A549 (cell line): ENCODE measurements around the gene RNMT. TPM values are rescaled to one million over a fixed set of nuclear protein-coding genes. Genes with fewer than 3 reads are reported as not detected.

ENCODE experiments used
- ATAC-seq, 2 experiments: fragments of 200-7000 bp in 1 of 2; fragments of >200 bp in 1 of 2; cut with Nextera tagmentation in 1 of 2; cut with Tn5 transposase in 1 of 2; 3 replicates each; pipeline versions ENCODE4 v1.8.0 to v1.9.1; 2018 to 2020; ENCODE audit warnings: mild to moderate bottlenecking in 1 of 2, moderate library complexity in 1 of 2
- CTCF ChIA-PET: fragments of 300-600 bp; sonication (Branson Sonifier 250); formaldehyde crosslinking; extraction: SDS; loops from one replicate; lab custom pipeline; 2021; ENCODE audit warnings: antibody characterized with exemption, inconsistent platforms; lab: Yijun Ruan, JAX
- POLR2A ChIA-PET: fragments of 350-600 bp; formaldehyde crosslinking; extraction: SDS; loops from one replicate; lab custom pipeline; 2021; ENCODE audit warnings: antibody characterized with exemption, inconsistent platforms; lab: Yijun Ruan, JAX
- DNase-seq, 2 experiments: peaks; one replicate each; pipeline versions ENCODE4 v3.0.0 to v3.0.0-alpha.2; 2011 to 2016; ENCODE audit warnings: low read depth in 1 of 2, low spot score in 1 of 2
- FAIRE-seq: peaks from 2 replicates; lab custom pipeline; 2011; peaks lifted over from hg19 to GRCh38; lab: Jason Lieb, UNC
- H3K27ac ChIP-seq, 2 experiments: fragments of >200 bp; sonication (Bioruptor Twin); formaldehyde crosslinking; 3 replicates each; pipeline ENCODE4 v1.5.1; 2016 to 2017
- H3K4me1 ChIP-seq: fragments of >200 bp; sonication (Bioruptor Twin); formaldehyde crosslinking; 3 replicates; pipeline ENCODE4 v1.6.1; 2016
- H3K4me2 ChIP-seq: fragments of >200 bp; sonication (Bioruptor Twin); formaldehyde crosslinking; 3 replicates; pipeline ENCODE4 v1.6.1; 2016
- H3K4me3 ChIP-seq: fragments of >200 bp; sonication (Bioruptor Twin); formaldehyde crosslinking; 3 replicates; pipeline ENCODE4 v1.5.1; 2016
- H3K9me3 ChIP-seq: fragments of >200 bp; sonication (Bioruptor Twin); formaldehyde crosslinking; 3 replicates; pipeline ENCODE4 v1.6.1; 2016
- ATOH8 ChIP-seq: fragments of 250-450 bp; sonication (Bioruptor Pico); IDR thresholded peaks from 2 replicates; pipeline ENCODE4 v1.5.0; 2020; ENCODE audit warnings: low read depth, mild to moderate bottlenecking, moderate library complexity
- BHLHE40 ChIP-seq: IDR thresholded peaks from 2 replicates; pipeline ENCODE4 v1.6.1; 2012; ENCODE audit warnings: low read depth, low read length, inconsistent platforms
- CBX2 ChIP-seq: fragments of 200-600 bp; sonication (generic); IDR thresholded peaks from 2 replicates; pipeline ENCODE4 v1.6.1; 2016; ENCODE audit warnings: low read depth, mild to moderate bottlenecking, borderline replicate concordance
- CBX8 ChIP-seq: fragments of 200-600 bp; sonication (generic); IDR thresholded peaks from 2 replicates; pipeline ENCODE4 v1.6.1; 2016
- CEBPB ChIP-seq, 2 experiments: fragments of >200 bp in 1 of 2; sonication (Bioruptor Twin) in 1 of 2; formaldehyde crosslinking in 1 of 2; IDR thresholded peaks; 2 replicates each; pipeline ENCODE4 v1.6.1; 2012 to 2016
- CHD2 ChIP-seq: fragments of 150-350 bp; IDR thresholded peaks from 2 replicates; pipeline ENCODE4 v1.6.1; 2014; ENCODE audit warnings: low read length; ENCODE audit not compliant: partially characterized antibody
- EP300 ChIP-seq, 2 experiments: fragments of >200 bp; sonication (Bioruptor Twin); formaldehyde crosslinking; IDR thresholded peaks; 2 replicates in 1 of 2; 3 replicates in 1 of 2; pipeline ENCODE4 v1.6.1; 2016 to 2017
- ESRRA ChIP-seq: fragments of 150-350 bp; IDR thresholded peaks from 2 replicates; pipeline ENCODE4 v1.6.1; 2014; ENCODE audit warnings: mild to moderate bottlenecking, low read length, borderline replicate concordance
- FOXS1 ChIP-seq: fragments of 250-450 bp; sonication (Bioruptor Pico); IDR thresholded peaks from 2 replicates; pipeline ENCODE4 v1.5.0; 2020; ENCODE audit warnings: mild to moderate bottlenecking, moderate library complexity
- HES2 ChIP-seq: fragments of >200 bp; sonication (Bioruptor Twin); formaldehyde crosslinking; IDR thresholded peaks from 2 replicates; pipeline ENCODE4 v1.6.1; 2016
- HEYL ChIP-seq: fragments of 250-450 bp; sonication (Bioruptor Pico); IDR thresholded peaks from 2 replicates; pipeline ENCODE4 v1.8.0; 2021; ENCODE audit warnings: mild to moderate bottlenecking, moderate library complexity
- HOXB5 ChIP-seq: fragments of 250-450 bp; sonication (Bioruptor Pico); IDR thresholded peaks from 2 replicates; pipeline ENCODE4 v1.5.0; 2020; ENCODE audit warnings: mild to moderate bottlenecking, moderate library complexity
- JUN ChIP-seq, 2 experiments: fragments of >200 bp; sonication (Bioruptor Twin); formaldehyde crosslinking; IDR thresholded peaks; 2 replicates in 1 of 2; 3 replicates in 1 of 2; pipeline ENCODE4 v1.6.1; 2016 to 2017
- MAX ChIP-seq: IDR thresholded peaks from 2 replicates; pipeline ENCODE4 v1.6.1; 2012
- MAZ ChIP-seq: fragments of 150-350 bp; IDR thresholded peaks from 2 replicates; pipeline ENCODE4 v1.6.1; 2014; ENCODE audit warnings: antibody characterized with exemption, low read depth, low read length, borderline replicate concordance
- NPAS2 ChIP-seq: fragments of 250-450 bp; sonication (Bioruptor Pico); IDR thresholded peaks from 2 replicates; pipeline ENCODE4 v1.8.0; 2022; ENCODE audit warnings: mild to moderate bottlenecking, moderate library complexity, borderline replicate concordance
- POLR2AphosphoS2 ChIP-seq: conservative IDR thresholded peaks from 2 replicates; pipeline ENCODE4 v1.6.1; 2012; ENCODE audit warnings: low read length, improper control_type of control experiment, inconsistent platforms
- RARB ChIP-seq: fragments of 250-450 bp; sonication (Bioruptor Pico); IDR thresholded peaks from 2 replicates; pipeline ENCODE4 v1.8.0; 2021; ENCODE audit warnings: mild to moderate bottlenecking, moderate library complexity
- RNF2 ChIP-seq: fragments of 200-600 bp; sonication (generic); IDR thresholded peaks from 2 replicates; pipeline ENCODE4 v1.6.1; 2016; ENCODE audit warnings: low read depth, mild to moderate bottlenecking, antibody characterized with exemption, moderate library complexity, borderline replicate concordance
- SMC3 ChIP-seq: fragments of >200 bp; sonication (Bioruptor Twin); formaldehyde crosslinking; IDR thresholded peaks from 3 replicates; pipeline ENCODE4 v1.6.1; 2018; ENCODE audit warnings: inconsistent platforms
- TFCP2L1 ChIP-seq: fragments of 250-450 bp; sonication (Bioruptor Pico); IDR thresholded peaks from 2 replicates; pipeline ENCODE4 v1.5.0; 2021; ENCODE audit warnings: mild to moderate bottlenecking
- USF2 ChIP-seq: fragments of 450-650 bp; IDR thresholded peaks from 2 replicates; pipeline ENCODE4 v1.6.1; 2014; ENCODE audit warnings: antibody characterized with exemption
- ZNF302 ChIP-seq: fragments of 250-450 bp; sonication (Bioruptor Pico); IDR thresholded peaks from 2 replicates; pipeline ENCODE4 v1.9.0; 2021; ENCODE audit warnings: inconsistent platforms, mild to moderate bottlenecking, moderate library complexity
- ZSCAN20 ChIP-seq: fragments of 250-450 bp; sonication (Bioruptor Pico); IDR thresholded peaks from 2 replicates; pipeline ENCODE4 v1.8.0; 2022; ENCODE audit warnings: mild to moderate bottlenecking, moderate library complexity
- WGBS: methylation state at CpG from one replicate; pipeline ENCODE4 v1.1.6; 2017; ENCODE audit errors: missing lambda C conversion rate; 5-methylcytosine and 5-hydroxymethylcytosine counted together
- polyA plus RNA-seq, 4 experiments: library from polyadenylated mRNA; depleted of rRNA in 3 of 4; stranded (reverse); fragments of >200 nt; fragmentation: RNase III in 1 of 4; extraction: RNeasy Plus Mini Kit Qiagen cat#74134 plus additional on column Dnase treatment in 1 of 4; gene quantifications; 2 replicates in 3 of 4; 3 replicates in 1 of 4; pipeline ENCODE4 v1.2.3, GENCODE V29; 2011 to 2017
- TF ChIP-seq, protein P1 (sequence below): IDR thresholded peaks from 2 replicates; pipeline ENCODE4 v1.6.1; 2012
- TF ChIP-seq, protein P2 (sequence below): fragments of 250-450 bp; sonication (Bioruptor Pico); IDR thresholded peaks from 2 replicates; pipeline ENCODE4 v1.5.0; 2021; ENCODE audit warnings: mild to moderate bottlenecking, moderate library complexity, borderline replicate concordance

RNMT gene
- polyA plus RNA-seq, 2 of the 4 experiments (the other 2 are of a cell fraction) = 16.7 to 25.5 TPM

DNA sequence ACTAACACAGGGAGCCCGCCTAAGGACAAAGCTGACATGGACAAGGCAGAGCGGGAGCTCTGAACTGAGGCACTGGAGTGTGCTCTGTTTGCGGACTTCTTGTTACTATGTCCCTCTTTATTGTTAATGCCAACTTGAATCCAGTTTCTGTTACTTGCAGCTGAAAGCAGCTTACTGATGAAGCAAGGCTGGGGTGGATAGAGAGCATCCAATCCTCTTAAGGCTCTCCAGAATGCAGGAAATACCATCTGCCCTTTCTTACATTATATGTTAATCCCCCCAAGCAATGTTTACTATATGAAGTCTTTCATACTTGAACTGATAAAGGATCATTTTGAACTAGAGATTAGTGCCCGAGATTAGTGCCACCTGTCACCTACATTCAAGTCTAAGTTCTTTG is 9.6 kb upstream of the RNMT start:
- no peak for ATAC-seq
- TF ChIP-seq JUN (IDR thresholded peaks at IDR 0.05) (no peak), FOXS1 (CRISPR knock-in tag) (no peak), MAZ (no peak), MAX (no peak), ZSCAN20 (no peak), BHLHE40 (no peak), ATOH8 (CRISPR knock-in tag) (no peak)
- Histone ChIP-seq H3K9me3 (no peaks in the 10 kb centered on the region), H3K4me1 (no peaks in the 10 kb centered on the region), H3K4me3 (no peak overlapping the region), H3K4me2 (no peak overlapping the region), H3K27ac (no peak overlapping the region)
- no peak for DNase-seq
- ChIA-PET CTCF (no interaction called here), POLR2A (no interaction called here)
- 95% methylated on average over 4 of the region's 4 CpGs for WGBS
- no peak for FAIRE-seq

- Histone ChIP-seq H3K9me3 (no peaks in the 10 kb centered on the region), H3K4me2 (no peak overlapping the region), H3K4me3 (no peak overlapping the region), H3K27ac (no peak overlapping the region), H3K4me1 (peaks cover 5% of the 10 kb centered on the region; the same call in 2 of the 3 replicates)
- DNase-seq (no peak), ATAC-seq (no peak), FAIRE-seq (no peak)
- ChIA-PET CTCF (no interaction called here), POLR2A (no interaction called here)
- 90% methylated on average over 1 of the region's 1 CpG for WGBS
- TF ChIP-seq, protein P1, sequence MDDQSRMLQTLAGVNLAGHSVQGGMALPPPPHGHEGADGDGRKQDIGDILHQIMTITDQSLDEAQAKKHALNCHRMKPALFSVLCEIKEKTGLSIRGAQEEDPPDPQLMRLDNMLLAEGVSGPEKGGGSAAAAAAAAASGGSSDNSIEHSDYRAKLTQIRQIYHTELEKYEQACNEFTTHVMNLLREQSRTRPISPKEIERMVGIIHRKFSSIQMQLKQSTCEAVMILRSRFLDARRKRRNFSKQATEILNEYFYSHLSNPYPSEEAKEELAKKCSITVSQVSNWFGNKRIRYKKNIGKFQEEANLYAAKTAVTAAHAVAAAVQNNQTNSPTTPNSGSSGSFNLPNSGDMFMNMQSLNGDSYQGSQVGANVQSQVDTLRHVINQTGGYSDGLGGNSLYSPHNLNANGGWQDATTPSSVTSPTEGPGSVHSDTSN = no peak
- TF ChIP-seq SMC3 = no peak
- no peak for TF ChIP-seq CBX8
- no peak for TF ChIP-seq ESRRA
- TF ChIP-seq HEYL (CRISPR knock-in tag) = no peak
- TF ChIP-seq ZSCAN20 = no peak
- TF ChIP-seq ZNF302 (CRISPR knock-in tag) = no peak
- no peak for TF ChIP-seq MAZ
- no peak for TF ChIP-seq EP300 (IDR thresholded peaks at IDR 0.05)
- no peak for TF ChIP-seq RNF2
- no peak for TF ChIP-seq CEBPB (IDR thresholded peaks at IDR 0.05)
- TF ChIP-seq, protein P2, sequence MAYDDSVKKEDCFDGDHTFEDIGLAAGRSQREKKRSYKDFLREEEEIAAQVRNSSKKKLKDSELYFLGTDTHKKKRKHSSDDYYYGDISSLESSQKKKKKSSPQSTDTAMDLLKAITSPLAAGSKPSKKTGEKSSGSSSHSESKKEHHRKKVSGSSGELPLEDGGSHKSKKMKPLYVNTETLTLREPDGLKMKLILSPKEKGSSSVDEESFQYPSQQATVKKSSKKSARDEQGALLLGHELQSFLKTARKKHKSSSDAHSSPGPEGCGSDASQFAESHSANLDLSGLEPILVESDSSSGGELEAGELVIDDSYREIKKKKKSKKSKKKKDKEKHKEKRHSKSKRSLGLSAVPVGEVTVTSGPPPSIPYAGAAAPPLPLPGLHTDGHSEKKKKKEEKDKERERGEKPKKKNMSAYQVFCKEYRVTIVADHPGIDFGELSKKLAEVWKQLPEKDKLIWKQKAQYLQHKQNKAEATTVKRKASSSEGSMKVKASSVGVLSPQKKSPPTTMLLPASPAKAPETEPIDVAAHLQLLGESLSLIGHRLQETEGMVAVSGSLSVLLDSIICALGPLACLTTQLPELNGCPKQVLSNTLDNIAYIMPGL (CRISPR knock-in tag) = no peak
- TF ChIP-seq HOXB5 (CRISPR knock-in tag) = no peak
- no peak for TF ChIP-seq CBX2
- TF ChIP-seq HES2 = no peak
Measured at GRCh38 chr18:13720123-13720522, 6.3 kb upstream of the RNMT start.

GRCh38 chr18:13720847-13721246 is 5.6 kb upstream of the RNMT start:
- no peak overlapping the region for H3K27ac ChIP-seq
- H3K4me2 ChIP-seq = no peak overlapping the region
- no peaks in the 10 kb centered on the region for H3K9me3 ChIP-seq
- H3K4me3 ChIP-seq = no peak overlapping the region
- ATAC-seq = no peak
- peaks cover 8% of the 10 kb centered on the region; the same call in 2 of the 3 replicates for H3K4me1 ChIP-seq
- FAIRE-seq = no peak
- 19% methylated on average over 1 of the region's 1 CpG for WGBS
- ChIA-PET POLR2A (no interaction called here), CTCF (no interaction called here)
- DNase-seq = no peak
- TF ChIP-seq RARB (CRISPR knock-in tag) = no peak
- TF ChIP-seq POLR2AphosphoS2 = no peak
- TF ChIP-seq, protein P2 (CRISPR knock-in tag) = no peak
- no peak for TF ChIP-seq NPAS2 (CRISPR knock-in tag)
- no peak for TF ChIP-seq TFCP2L1 (CRISPR knock-in tag)
- TF ChIP-seq USF2 = no peak
- TF ChIP-seq BHLHE40 = no peak
- no peak for TF ChIP-seq MAX
- no peak for TF ChIP-seq CHD2
